Hematopoietic multipotent progenitor cell treated with erythropoietin and hydrocortisone succinate and interleukin-3 and kit ligand, for 6 days (in vitro differentiated cells): ENCODE measurements around the gene TSC2.
A peak's percentile ranks its signal among the peaks of the same experiment; 100 is the strongest.
"Not testable (repeated sequence)": the region's sequence is repeated elsewhere in the genome, so short reads cannot be mapped to it uniquely, and the experiment has no call there.

Experiments
- DNase-seq: peaks from one replicate; pipeline ENCODE4 v3.0.0-alpha.2; 2015

TSC2 gene

GRCh38 chr16:2032285-2033056, 15.3 kb upstream of the TSC2 start:
- no peak for DNase-seq

- peak; percentile 41 for DNase-seq
Observed at GRCh38 chr16:2033057-2033908, 14.5 kb upstream of the TSC2 start.

GRCh38 chr16:2033909-2034695, 13.7 kb upstream of the TSC2 start:
- DNase-seq = not testable (repeated sequence)

GRCh38 chr16:2034696-2035430, 12.9 kb upstream of the TSC2 start:
- no peak for DNase-seq

GRCh38 chr16:2035431-2036199, 12.2 kb upstream of the TSC2 start:
- DNase-seq = no peak

DNA sequence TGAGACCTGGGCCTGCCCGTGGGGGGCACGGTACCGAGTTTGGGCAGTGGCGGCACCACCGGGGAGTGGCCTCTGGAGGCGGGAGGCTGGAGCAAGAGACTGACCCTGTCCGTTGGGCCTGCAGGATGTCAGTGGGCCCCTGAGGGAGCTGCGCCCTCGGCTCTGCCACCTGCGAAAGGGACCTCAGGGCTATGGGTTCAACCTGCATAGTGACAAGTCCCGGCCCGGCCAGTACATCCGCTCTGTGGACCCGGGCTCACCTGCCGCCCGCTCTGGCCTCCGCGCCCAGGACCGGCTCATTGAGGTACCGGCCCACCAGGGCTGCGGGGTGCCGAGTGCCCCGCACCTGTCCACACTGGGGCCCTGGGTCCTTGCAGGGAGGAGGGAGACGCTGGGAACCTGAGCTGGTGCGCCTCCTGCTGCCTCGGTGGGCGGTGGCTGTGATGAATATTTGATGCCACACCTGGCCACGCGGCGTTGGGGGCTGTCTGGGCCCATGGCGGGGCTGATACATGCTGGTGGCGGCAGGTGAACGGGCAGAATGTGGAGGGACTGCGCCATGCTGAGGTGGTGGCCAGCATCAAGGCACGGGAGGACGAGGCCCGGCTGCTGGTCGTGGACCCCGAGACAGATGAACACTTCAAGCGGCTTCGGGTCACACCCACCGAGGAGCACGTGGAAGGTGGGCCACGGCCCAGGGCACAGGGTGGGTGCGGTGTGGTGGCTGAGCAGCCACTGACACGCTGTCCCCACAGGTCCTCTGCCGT, 11.4 kb upstream of the TSC2 start:
- DNase-seq = no peak

- DNase-seq = no peak
Observed at GRCh38 chr16:2037115-2037514, 10.7 kb upstream of the TSC2 start.

DNA sequence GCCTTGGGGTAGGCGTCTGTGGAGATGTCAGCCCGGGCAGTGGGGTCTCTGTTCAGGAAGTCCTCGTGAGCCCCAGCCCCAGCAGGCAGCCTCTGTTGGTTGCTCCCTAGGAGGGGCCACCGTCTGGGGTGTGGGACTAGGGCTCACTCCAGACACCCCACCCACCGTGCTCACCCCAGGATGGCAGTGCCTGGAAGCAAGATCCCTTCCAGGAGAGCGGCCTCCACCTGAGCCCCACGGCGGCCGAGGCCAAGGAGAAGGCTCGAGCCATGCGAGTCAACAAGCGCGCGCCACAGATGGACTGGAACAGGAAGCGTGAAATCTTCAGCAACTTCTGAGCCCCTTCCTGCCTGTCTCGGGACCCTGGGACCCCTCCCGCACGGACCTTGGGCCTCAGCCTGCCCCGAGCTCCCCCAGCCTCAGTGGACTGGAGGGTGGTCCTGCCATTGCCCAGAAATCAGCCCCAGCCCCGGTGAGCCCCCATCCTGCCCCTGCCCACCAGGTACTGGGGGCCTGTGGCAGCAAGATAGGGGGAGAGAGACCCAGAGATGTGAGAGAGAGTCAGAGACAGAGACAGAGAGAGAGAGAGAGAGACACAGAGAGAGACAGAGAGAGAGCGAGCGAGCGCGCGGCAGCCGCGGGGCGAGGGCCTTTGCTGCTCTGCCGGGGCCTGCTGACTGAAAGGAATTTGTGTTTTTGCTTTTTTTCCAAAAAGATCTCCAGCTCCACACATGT, 10.0 kb upstream of the TSC2 start:
- DNase-seq = no peak

- no peak for DNase-seq
Observed at GRCh38 chr16:2038382-2039231, 9.2 kb upstream of the TSC2 start.

DNA sequence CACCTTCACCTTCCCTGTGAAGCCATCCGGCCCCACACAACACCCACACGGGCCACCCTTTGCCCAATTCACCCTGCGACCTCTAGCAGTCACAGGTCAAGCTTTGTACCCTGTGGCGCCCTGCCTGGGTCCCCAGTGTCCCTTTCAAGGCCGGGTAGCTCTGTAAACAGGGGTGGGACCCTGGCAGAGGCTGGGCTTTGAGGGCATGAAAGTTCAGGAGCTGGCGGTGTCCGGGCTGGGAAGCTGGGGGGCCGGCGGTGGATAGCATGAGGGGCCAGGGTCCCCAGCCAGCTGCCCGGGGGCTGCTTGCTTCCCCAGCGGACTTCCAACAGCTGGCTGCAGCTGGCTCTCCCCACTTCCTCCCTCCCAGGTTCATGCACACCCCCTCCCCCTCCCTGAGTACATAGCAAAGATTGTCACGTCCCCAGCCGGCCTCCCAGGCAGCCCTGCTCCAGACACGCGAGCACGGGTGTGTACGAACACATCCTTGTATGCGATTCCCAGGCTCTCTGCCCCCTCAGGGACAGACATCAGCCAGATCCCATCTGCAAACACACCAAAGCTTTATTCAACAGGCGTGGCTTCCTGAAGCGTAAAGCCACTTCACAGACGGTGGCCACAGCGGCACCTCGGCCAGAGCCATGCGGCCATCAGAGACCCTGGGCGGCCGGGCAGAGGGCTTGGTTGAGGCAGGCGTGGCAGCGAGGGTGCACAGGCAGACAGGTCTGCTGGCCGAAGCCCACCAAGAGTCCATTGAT, 8.3 kb upstream of the TSC2 start:
- no peak for DNase-seq

DNA sequence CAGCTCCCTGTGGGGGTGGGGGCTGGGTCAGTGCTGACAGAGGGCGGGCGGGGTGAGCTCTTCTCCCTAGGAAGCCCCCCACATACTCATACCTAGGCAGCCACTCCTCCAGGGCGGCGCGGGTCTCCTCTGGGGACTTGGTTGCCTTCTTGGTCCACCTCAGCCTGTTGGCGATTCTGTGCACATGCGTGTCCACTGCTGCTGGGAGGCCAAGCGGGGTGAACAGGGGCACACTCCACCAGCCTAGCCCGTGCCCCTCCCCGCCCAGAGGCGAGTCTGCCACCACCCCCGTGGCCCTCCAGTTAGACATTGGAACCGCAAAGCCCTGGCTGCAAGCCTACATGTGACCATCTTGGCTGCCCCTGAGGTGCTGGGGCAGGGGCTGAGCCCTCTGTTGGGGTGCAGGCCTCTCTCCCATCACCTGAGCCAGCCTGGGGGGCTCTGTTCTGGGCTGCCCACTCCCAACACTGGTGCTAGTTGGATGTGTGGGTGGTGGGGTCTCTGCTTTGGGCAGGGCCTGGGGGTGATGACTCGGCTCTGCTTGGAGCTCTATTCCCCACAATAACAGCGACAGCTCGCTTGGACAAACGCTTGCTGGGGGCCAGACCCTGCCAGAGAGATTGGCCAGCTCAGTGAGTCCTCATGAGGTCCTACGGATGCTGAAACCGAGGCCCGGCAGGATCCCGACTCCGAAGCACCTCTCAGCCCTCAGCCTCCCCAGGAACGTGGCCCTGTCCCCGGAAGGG, 7.6 kb upstream of the TSC2 start:
- DNase-seq = no peak

- DNase-seq = peak; percentile 51
Observed at GRCh38 chr16:2040787-2041522, 6.8 kb upstream of the TSC2 start.

- no peak for DNase-seq
Observed at GRCh38 chr16:2042171-2042985, 5.4 kb upstream of the TSC2 start.

DNA sequence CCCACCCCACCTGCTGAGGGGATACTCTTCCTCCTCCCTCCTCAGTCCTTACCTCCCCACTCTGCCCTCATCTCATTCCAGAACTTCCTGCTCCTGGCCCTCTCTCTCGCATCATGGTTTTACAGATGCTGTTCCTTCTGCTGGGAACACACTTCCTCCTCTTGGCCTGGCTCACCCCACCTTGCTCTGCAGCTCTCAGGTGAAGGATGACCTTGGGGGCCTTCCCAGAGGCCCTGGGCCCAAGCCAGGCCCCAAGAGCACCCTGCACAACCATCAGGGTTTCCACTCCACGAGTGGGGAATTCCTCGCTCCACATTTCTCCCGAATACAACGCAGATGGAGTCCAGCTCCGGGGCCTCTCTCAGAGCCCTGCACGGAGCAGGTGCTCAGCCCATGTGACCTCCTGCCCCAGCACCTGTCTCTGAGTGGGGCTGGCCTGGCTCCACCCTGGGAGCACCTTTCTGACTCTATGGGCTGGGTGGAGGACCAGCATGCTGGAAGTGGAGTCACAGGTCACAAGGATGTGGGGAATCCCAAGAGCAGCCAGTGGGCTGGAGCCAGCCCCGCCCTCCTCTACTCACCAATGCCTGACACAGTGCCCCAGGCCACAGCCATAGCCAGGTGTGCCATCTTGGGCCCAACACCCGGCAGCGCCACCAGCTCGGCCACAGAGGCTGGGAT, 4.7 kb upstream of the TSC2 start:
- DNase-seq = no peak

GRCh38 chr16:2043667-2044451, 3.9 kb upstream of the TSC2 start:
- no peak for DNase-seq
